HG03139 (cell line): ENCODE results near the gene TAF4.
"Not testable (repeated sequence)": the region's sequence is repeated elsewhere in the genome, so short reads cannot be mapped to it uniquely, and the experiment has no call there.

Experiments
- ATAC-seq: cut with Tn5 transposase; IDR thresholded peaks from one replicate; pipeline ENCODE4 v1.9.1; 2021; ENCODE audit not compliant: unreplicated experiment

TAF4 gene

DNA sequence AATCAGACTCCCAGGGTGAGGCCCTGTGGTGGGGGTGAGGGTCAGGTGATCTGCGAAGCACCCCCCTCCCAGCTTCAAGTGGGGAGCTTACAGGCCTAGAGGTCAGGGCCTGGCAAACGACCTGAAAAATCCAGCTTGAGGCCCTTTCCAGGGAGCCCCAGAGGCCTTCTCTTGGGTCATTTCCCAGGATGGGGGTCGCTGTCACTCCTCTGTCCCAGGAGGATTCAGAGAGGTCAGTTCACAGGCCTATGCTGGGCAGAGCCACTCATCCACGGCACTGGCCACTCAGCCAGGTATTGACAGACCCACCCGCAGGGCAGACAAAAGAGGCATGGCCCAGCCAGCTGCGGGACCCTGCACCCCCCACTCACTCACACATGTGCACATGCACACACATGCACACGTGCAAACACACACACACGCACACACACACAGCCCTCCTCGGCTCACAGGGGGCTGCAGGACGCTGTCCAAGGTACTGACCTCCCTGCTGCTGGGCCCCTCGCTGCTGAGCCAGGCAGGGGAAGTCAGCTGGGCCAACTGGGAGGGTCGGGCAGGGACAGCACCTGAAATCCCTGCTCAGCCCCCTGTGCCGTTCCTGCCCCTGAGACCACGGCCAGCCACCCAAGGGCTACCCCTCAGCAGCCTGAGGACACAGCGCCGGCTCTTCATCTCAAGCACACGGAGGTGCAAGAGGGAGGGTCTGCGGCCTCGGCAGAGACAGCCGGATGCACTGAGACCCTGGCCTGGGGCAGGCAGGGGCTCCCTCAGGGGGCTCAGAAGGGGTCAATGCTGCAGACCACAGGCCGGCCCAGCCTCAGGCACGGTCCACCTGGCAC lies 113.8 kb downstream of the TAF4 start:
- ATAC-seq, result no peak

DNA sequence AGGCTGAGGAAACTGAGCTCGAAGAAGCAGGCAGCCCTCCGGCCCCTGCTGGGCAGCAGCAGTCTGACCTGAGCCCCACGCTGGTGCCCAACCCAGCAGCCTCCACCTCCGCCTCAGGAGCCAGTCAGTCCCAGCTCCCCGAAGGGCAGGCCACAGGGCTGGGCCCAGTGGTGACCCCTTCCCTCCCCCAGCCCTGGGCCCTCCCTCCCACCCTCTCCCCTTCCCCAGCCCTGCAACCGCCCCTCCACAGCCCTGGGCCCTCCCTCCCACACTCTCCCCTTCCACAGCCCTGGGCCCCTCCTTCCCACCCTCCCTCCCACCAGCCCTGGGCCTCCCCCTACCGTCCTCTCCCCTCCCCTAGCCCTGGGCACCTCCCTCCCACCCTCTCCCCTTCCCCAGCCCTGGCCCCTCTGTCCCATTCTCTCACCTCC lies 115.0 kb downstream of the TAF4 start:
- no peak for ATAC-seq

DNA sequence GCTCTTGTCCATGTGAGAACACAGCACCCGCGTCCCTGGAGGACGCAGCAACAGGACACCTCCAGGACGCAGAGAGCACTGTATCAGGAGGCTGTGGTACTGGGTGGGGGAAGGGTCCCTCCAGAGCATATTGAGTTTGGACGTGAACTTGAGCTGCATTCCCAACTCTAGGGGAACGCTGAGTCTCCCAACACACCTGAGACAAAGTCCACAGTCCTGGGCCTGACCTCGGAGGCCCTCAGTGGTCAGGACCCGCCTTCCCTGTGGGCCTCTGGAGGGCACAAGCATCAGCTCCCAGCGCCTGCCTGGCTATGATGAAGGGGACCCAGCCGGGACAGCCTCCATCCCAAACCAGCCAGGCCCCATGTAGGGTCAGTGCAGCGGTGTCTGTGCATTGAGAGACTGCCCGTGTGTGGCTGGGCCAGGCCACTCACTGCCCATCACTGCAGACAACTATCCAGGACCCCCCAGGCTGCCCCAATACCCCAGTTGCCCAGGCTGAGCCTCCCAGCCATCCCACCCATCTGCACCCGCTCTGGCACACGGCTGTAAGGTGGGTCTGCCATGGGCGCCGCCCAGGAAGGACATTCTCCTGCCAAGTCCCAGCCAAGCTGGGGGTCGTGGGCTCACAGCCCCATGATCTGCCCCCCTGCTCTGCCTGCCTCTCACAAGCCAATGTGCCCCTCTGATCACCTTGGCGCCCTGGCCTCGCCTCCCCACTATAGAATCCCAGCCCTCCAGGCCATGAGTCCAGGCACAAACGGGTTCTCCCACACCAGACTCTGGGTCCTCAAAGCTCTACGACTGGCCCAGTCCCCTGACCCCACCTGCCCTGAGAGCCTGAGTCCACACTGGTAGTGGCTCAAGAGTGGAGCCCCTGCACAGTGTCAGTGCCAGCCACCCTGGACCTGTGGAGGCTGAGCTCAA lies 115.7 kb downstream of the TAF4 start:
- ATAC-seq, result no peak

DNA sequence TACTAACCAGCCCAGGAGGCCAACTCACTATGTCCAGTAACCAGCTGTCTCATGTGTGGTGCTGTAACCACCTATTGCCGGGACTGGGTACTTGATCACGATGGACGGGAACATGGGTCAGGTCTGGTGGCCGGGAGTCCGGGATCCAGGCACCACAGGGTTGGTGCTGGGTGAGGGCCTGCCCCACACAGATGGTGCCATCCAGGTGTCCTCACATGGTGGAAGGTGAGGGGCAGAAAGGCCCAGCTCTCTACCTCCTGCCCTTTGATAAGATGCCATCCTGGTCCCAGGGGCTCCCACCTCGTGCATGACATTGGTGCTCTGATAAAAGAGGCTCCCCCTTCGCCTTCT lies 116.3 kb downstream of the TAF4 start:
- no peak for ATAC-seq

DNA sequence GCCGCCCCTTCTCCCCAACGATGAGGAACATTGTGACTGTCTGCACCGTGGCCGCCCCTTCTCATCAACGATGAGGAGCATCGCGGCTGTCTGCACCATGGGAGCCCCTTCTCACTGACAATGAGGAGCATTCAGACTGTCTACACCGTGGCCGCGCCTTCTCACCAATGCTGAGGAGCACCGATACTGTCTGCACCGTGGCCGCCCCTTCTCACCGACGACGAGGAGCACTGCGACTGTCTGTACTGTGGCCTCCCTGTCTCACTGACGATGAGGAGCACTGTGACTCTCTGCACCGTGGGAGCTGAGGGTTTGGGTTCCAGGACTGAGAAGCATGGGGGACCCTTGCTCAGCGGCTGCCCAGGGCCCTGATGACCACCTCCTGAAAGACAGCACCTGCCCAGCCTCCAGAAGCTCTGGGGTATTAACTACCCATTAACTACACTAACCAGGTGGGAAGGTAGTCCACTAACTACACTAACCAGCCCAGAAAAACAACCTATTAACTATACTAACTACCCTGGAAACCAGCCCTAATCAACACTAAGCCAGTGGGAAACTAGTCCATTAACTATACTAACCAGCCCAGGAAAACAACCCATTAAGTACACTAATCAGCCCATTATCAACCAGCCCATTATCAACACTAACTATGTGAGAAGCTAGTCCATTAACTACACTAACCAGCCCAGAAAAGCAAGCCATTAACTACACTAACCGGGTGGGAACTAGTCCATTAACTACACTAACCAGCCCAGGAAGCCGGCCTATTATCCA lies 116.9 kb downstream of the TAF4 start:
- ATAC-seq, result no peak

DNA sequence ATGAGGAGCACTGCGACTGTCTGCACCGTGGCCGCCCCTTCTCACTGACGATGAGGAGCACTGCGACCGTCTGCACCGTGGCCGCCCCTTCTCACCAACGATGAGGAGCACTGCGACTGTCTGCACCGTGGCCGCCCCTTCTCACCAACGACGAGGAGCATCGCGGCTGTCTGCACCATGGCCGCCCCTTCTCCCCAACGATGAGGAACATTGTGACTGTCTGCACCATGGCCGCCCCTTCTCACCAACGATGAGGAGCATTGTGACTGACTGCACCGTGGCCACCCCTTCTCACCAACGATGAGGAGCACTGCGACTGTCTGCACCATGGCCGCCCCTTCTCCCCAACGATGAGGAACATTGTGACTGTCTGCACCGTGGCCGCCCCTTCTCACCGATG lies 117.6 kb downstream of the TAF4 start:
- not testable (repeated sequence) for ATAC-seq

DNA sequence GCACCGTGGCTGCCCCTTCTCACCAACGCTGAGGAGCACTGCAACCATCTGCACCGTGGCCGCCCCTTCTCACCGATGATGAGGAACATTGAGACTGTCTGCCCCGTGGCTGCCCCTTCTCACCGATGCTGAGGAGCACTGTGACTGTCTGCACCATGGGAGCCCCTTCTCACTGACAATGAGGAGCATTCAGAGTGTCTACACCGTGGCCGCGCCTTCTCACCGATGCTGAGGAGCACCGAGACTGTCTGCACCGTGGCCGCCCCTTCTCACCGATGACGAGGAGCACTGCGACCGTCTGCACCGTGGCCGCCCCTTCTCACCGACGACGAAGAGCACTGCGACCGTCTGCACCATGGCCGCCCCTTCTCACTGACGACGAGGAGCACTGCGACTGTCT lies 120.2 kb downstream of the TAF4 start:
- not testable (repeated sequence) for ATAC-seq

DNA sequence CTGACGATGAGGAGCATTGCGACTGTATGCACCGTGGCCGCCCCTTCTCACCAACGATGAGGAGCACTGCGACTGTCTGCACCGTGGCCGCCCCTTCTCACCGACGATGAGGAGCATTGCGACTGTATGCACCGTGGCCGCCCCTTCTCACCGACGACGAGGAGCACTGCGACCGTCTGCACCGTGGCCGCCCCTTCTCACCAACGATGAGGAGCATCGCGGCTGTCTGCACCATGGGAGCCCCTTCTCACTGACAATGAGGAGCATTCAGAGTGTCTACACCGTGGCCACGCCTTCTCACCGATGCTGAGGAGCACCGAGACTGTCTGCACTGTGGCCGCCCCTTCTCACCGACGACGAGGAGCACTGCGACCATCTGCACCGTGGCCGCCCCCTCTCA lies 120.7 kb downstream of the TAF4 start:
- not testable (repeated sequence) for ATAC-seq

DNA sequence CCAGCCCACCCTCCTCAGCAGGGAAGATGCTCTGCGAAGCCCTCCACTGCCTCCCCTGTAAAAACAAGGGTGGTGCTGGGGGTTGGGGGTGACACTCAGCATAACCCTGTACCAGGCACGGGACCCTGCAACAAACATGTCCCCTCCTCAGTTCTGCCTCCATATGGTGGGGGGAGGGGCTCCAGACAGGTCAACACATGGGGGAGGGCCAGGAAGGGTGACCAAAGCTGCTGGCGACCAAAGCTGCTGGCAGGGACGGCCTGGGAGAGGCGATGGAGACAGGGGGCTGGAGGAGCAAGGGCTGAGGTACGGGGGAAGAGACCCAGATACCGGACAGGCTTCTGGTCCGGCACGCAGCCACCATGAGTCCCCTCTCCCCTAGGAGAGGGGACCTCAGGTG lies 123.2 kb downstream of the TAF4 start:
- ATAC-seq, result no peak

DNA sequence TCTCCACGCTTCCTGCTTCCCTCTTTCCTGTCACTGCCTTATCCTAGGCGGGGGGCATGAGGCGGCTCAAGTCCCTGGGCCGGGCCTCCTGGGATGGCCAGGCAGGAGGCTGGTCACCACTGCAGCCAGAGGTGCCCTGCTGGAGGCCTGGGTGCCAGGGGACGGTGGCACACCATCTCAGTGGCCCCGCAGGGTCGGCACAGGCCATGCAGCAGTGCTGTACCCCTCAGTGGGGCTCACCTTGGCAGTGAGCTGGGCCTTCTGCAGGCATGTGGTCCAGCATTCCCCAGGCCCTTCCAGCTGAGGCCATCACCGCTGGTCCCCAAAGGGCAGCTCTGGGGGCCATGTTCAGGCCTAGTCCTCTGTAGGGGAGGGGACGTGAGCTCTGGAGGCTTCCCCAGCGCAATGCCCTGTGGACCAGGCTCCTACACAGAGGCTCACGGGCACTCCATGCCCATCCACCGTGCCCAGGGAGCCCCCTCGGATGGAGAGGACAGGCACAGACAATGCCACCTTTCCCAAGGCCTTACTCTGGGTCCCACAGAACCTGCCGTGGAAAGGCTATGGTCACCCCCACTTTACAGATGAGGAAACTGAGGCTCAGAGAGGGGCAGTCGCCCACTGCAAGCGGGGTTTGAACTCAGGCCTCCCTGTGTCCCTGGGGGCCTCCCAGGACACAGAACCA lies 123.8 kb downstream of the TAF4 start:
- no peak for ATAC-seq

DNA sequence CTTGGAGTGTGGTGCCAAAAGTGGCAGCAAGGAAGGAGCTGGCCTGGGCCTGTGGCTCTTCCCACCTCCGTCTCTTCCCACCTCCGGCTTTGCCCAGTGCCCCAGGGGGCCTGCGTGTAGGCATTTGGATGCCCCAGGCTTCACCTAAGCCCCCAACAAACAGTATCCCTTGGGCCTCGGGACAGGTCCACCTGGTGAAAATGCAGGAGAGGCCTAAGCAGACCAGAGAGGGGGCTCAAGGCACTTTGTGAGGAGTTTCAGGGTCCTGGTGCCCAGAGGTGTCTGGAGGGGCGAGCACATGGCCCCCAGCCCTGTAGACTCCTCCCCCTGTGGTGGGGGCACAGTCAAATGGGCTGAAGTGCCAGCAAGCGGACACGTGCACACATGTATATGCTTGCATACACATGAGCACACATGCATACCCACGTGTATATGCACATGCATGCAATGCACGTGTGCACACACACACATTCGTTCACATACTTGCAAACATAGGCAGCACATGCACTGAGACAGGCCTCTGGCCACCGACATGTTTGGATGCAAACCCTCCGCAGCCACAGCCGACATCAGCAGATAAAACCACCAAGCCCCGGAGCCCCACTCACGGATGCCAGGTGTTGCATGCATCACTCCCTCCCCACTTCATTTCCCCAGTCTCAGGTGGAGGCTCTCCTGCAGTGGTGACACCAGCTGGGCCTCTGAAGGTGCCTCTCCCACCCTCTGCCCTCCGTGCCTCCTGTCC lies 124.5 kb downstream of the TAF4 start:
- no peak for ATAC-seq

DNA sequence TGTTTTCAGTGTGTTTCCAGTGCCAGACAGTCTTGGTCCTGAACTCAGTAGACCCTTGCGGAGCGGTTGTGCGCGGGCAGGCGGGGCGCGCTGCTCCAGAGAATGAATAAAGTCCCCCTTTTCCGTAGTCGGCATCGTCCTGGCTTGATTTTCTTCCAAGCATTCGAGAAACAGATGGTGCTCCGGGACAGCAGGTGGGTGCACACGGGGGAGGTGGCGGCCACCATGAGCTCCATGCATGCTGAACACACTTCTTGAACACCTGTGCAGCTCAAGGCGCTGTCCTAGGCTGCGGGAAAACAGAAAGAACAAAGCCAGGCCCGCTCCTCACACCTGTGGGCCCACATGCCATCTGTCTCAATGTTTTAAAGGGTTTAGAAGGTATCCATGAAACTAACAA lies 125.2 kb downstream of the TAF4 start:
- no peak for ATAC-seq

DNA sequence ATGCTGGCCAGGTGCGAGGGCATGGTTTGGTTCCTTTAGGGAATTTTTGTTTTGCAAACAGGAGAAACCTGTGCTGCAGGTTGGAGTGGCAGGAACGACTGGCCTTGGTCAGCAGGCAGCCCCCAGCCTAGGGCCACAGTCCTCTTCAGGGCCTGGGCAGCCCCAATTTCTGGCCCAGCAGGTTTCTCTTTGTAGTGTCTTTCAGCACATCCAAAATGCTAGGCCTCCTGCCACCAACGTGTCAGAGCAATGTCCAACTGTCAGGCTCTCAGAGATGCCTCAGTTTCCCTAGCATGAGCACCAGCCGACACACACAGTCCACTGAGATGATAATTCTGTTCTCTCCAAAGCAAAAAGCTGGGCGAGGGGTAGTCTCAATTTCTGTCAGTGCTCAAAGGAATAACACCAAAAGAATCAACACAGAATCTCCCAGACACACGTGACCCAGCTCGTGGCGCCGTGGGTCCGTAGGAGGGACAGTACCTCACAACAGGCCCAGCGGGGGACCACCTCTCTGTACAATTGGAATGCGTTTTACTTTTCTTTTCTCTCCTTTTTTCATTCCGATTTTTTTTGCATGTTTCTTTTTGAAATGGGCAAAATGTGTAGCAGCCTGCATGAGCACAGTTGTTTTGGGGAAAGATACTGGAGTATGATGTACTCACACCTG lies 125.9 kb downstream of the TAF4 start:
- no peak for ATAC-seq

DNA sequence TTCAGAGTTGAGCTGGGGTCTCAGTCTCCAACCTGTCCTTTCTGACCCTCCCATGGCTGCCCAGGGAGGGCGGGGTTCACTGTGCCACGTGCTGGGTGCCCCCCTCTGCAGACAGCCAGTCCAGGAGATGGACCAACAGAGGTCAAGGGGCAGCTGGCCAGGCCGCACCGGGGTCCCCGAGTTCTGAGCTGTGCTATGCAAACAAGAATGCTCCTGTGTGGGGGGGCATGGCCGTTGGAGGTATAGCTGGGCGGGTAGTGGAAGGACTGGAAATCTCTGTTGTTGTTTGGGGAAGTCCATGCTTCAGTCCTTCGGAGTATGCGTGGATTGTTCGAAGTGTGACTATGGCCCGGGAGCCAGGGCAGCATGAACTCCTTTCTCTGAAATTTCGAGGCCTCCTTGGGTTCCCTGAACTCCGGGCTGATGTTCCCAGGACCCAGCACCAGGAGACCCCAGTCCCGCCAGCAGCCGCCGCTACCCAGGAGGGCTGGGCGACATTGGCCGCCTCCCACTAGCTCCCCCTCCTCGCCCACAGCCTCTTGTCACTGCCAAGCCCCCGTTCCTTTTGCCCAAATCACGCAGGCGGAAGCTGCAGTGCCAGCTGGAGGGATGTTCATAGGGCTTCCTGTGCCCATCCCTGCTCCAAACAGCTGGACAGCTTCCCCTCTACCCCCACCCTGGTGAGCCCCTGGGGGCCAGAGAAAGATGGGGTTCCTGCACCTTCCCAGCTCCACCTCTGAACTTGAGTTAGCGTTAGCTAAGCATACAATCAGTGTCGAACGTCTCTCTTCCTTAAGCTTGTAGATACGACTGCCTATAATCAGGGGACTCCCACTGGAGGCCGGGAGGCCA lies 126.6 kb downstream of the TAF4 start:
- no peak for ATAC-seq

DNA sequence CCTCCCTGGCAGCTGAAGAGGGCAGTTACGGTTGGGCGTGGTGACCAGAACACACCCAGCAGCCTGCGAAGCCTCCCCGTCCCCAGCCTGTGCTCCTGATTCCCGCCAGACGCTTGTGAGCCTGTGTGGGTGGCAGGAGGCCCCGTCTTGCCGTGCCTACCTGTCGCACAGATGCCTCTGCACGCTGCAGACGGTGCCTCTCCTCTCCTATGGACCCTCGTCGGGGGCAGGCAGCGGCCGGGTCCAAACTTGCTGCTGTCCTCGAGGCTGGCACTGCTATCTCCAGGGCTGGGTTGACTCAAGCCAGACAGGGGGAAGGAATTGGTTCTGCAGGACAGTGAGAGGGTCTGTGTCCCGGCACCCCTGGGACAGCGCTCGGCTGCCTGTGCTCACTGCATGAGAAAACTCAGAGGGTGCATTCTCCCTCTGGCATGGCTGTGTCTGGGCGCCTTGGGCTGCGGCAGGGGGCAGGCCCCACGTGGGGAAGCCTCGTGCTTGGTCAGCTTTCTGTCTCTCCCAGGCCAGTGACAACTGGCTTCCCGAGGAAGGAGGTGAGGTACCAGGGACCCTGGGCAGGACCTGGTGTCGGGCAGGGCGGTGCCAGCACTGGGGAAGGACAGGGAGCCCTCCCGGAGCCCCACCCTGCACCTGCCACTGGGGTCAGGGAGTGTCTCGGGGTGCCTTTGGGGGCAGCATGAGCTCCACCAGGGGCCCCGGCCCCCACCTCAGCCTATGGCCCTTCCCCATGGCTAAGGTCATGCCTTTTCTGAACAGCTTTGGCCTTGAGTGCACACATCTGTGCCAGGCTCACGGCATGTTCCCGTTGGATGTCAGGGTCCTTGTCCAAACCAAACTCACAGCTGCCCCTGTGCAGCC lies 127.5 kb downstream of the TAF4 start:
- ATAC-seq, result no peak

DNA sequence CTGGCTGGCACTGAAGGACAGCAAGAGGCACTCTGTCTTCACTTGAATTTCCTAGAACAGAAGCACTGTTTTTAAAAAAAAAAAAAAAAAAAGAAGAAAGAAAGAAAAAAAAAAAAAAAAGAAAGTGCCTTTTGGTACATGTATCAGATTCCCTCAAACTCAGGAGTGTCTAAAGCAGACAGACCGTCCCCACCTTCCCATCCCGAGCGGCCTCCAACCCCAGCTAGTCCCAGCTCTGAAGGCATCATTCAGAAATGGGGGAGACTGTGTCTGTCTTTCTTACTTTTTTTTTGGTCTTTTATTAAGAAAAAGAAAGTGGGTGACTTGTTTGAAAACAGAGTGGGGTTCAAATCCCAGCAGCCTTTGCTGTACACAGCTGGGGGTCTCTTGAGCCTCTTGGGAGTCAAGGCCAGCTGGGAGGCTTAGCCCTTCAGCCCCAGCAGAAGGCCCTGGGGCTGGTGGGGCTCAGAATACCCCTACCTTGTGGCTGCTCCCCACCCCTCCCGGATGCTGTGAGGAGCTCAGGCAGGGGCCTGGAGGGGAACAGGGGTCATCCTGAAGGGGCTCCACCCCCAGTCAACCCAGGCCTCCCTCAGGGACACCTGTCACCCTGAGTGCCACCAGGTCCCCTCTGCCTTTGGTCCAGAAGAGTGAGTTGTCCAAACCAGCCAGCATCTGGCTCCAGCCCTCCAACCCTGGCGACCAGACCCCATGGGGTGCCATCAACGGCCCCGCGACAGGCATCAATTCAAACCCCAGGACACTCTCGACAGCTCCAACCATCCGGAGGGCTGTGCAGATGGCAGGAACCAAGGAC lies 128.3 kb downstream of the TAF4 start:
- no peak for ATAC-seq

DNA sequence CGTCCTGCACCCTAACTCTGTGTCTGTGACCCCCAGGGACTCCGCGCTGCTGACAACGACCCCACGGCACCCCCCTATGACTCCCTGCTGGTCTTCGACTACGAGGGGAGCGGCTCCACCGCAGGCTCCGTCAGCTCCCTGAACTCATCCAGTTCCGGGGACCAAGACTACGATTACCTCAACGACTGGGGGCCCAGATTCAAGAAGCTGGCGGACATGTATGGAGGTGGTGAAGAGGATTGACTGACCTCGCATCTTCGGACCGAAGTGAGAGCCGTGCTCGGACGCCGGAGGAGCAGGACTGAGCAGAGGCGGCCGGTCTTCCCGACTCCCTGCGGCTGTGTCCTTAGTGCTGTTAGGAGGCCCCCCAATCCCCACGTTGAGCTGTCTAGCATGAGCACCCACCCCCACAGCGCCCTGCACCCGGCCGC lies 129.0 kb downstream of the TAF4 start:
- no peak for ATAC-seq
